IMR-90 (cell line): ENCODE measurements around the gene DEDD2.

Experiments
- CTCF ChIP-seq: conservative IDR thresholded peaks from 2 replicates; pipeline ENCODE4 v1.5.1; 2012; ENCODE audit warnings: mild to moderate bottlenecking, low read depth, low read length, improper control_type of control experiment
- NFE2L2 ChIP-seq: fragments of 150-350 bp; IDR thresholded peaks from 2 replicates; pipeline ENCODE4 v1.6.1; 2016; ENCODE audit warnings: low read depth, mild to moderate bottlenecking, low read length
- POLR2A ChIP-seq: IDR thresholded peaks from 2 replicates; pipeline ENCODE4 v1.6.1; 2012; ENCODE audit warnings: mild to moderate bottlenecking, low read depth, low read length
- RCOR1 ChIP-seq: IDR thresholded peaks from 2 replicates; pipeline ENCODE4 v1.6.1; 2012; ENCODE audit warnings: mild to moderate bottlenecking, low read length, improper control_type of control experiment; ENCODE audit not compliant: insufficient replicate concordance
- RFX5 ChIP-seq: IDR thresholded peaks from 2 replicates; pipeline ENCODE4 v1.8.0; 2012; ENCODE audit warnings: low read depth, mild to moderate bottlenecking, low read length, moderate library complexity
- USF2 ChIP-seq: fragments of 150-350 bp; IDR thresholded peaks from 2 replicates; pipeline ENCODE4 v1.6.1; 2017; ENCODE audit warnings: mild to moderate bottlenecking, antibody characterized with exemption, low read length, low read depth

- TF ChIP-seq CTCF = no peak
- TF ChIP-seq USF2 = no peak
- TF ChIP-seq RCOR1 = no peak
- no peak for TF ChIP-seq POLR2A
- TF ChIP-seq NFE2L2 = no peak
- no peak for TF ChIP-seq RFX5
Measured at GRCh38 chr19:42191855-42192254, 25.6 kb downstream of the DEDD2 start.
